Astrocyte (in vitro differentiated cells and primary cell): ENCODE results near the gene BBOX1. TPM values are rescaled to one million over a fixed set of nuclear protein-coding genes. Genes with fewer than 3 reads are reported as not detected.

Experiments used
- DNase-seq: peaks from one replicate; pipeline ENCODE4 v3.0.0-alpha.2; 2010; ENCODE audit warnings: low read depth
- FAIRE-seq: peaks from 2 replicates; lab custom pipeline; 2011; peaks lifted over from hg19 to GRCh38; lab: Jason Lieb, UNC
- H2AFZ ChIP-seq: 2 replicates; pipeline ENCODE4 v1.6.0; 2012; ENCODE audit warnings: low read depth, low read length, inconsistent platforms
- H3K27ac ChIP-seq: 2 replicates; pipeline ENCODE4 v1.5.1; 2011; ENCODE audit warnings: low read depth, low read length, inconsistent platforms
- H3K27me3 ChIP-seq: 2 replicates; pipeline ENCODE4 v1.6.0; 2011; ENCODE audit warnings: low read length, inconsistent platforms; ENCODE audit not compliant: insufficient read depth
- H3K36me3 ChIP-seq: 2 replicates; pipeline ENCODE4 v1.5.1; 2011; ENCODE audit warnings: low read length, inconsistent platforms; ENCODE audit not compliant: insufficient read depth
- H3K4me1 ChIP-seq: 2 replicates; pipeline ENCODE4 v1.5.1; 2011; ENCODE audit warnings: low read length, inconsistent platforms; ENCODE audit not compliant: insufficient read depth
- H3K4me2 ChIP-seq: 2 replicates; pipeline ENCODE4 v1.6.0; 2012; ENCODE audit warnings: low read length, inconsistent platforms
- H3K4me3 ChIP-seq: 2 replicates; pipeline ENCODE4 v1.5.1; 2011; ENCODE audit warnings: low read depth, mild to moderate bottlenecking, low read length, inconsistent platforms; ENCODE audit not compliant: insufficient read depth
- H3K79me2 ChIP-seq: 2 replicates; pipeline ENCODE4 v1.6.0; 2012; ENCODE audit warnings: mild to moderate bottlenecking, low read length, inconsistent platforms; ENCODE audit not compliant: insufficient read depth
- H3K9ac ChIP-seq: 2 replicates; pipeline ENCODE4 v1.6.0; 2012; ENCODE audit warnings: mild to moderate bottlenecking, low read length, inconsistent platforms
- H3K9me3 ChIP-seq: 2 replicates; pipeline ENCODE4 v1.5.1; 2012; ENCODE audit warnings: low read depth, mild to moderate bottlenecking, low read length, inconsistent platforms; ENCODE audit not compliant: insufficient read depth
- H4K20me1 ChIP-seq: 2 replicates; pipeline ENCODE4 v1.6.0; 2012; ENCODE audit warnings: low read length, inconsistent platforms; ENCODE audit not compliant: insufficient read depth
- H3K27ac Mint-ChIP-seq: one replicate; pipeline ENCODE4 v1.8.0; 2021; ENCODE audit warnings: mild to moderate bottlenecking, mixed read lengths; ENCODE audit not compliant: unreplicated experiment
- H3K27me3 Mint-ChIP-seq: one replicate; pipeline ENCODE4 v1.8.0; 2021; ENCODE audit warnings: low read depth, mixed read lengths; ENCODE audit not compliant: unreplicated experiment
- H3K36me3 Mint-ChIP-seq: one replicate; pipeline ENCODE4 v1.8.0; 2021; ENCODE audit warnings: low read depth, mixed read lengths; ENCODE audit not compliant: unreplicated experiment
- H3K4me1 Mint-ChIP-seq: one replicate; pipeline ENCODE4 v1.8.0; 2021; ENCODE audit warnings: low read depth, mixed read lengths; ENCODE audit not compliant: unreplicated experiment
- H3K4me3 Mint-ChIP-seq: one replicate; pipeline ENCODE4 v1.8.0; 2021; ENCODE audit warnings: mild to moderate bottlenecking, moderate library complexity, mixed read lengths; ENCODE audit not compliant: unreplicated experiment
- H3K9me3 Mint-ChIP-seq: one replicate; pipeline ENCODE4 v1.8.0; 2021; ENCODE audit warnings: mild to moderate bottlenecking, mixed read lengths; ENCODE audit not compliant: unreplicated experiment
- EZH2 ChIP-seq: IDR thresholded peaks from 2 replicates; pipeline ENCODE4 v1.6.1; 2012; ENCODE audit warnings: mild to moderate bottlenecking, low read length, inconsistent platforms; ENCODE audit not compliant: insufficient read depth
- total RNA-seq: library from RNA; stranded (reverse); gene quantifications from 2 replicates; pipeline ENCODE4 v1.2.1, GENCODE V29; 2021
- TF ChIP-seq, protein P1 (sequence below): IDR thresholded peaks from 2 replicates; pipeline ENCODE4 v1.5.1; 2011; ENCODE audit warnings: low read depth, mild to moderate bottlenecking, inconsistent platforms, low read length, moderate library complexity; ENCODE audit not compliant: insufficient read depth

Gene BBOX1
- total RNA-seq, 1 donor from 2014 or later: 0.39 TPM

DNA sequence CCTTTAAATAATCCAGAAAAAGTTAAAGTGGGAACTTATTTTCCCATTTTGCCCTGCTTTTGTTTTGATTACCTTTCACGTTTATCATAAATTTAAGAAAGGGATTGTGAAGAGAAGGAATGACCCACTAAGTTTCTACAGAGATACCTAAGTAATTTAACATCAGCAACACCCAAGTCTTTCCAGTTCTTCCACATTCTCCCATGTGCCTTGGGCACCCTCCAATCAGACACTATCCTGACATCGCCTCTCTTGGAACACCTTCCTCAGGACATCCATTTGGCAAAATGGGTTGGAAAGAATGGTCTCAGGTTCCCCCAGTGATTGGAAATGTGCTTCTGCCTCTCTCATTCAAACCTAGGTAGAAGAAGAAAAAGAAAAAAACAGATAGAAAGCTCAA is 6.3 kb downstream of the BBOX1 start:
- peaks cover 2% of the 10 kb centered on the region for H3K36me3 Mint-ChIP-seq
- Histone ChIP-seq H3K4me1 (no peaks in the 10 kb centered on the region), H3K9ac (no peak overlapping the region), H3K79me2 (no peaks in the 10 kb centered on the region), H3K9me3 (no peaks in the 10 kb centered on the region), H3K27me3 (no peaks in the 10 kb centered on the region), H4K20me1 (no peaks in the 10 kb centered on the region), H3K4me3 (no peak overlapping the region), H3K36me3 (no peaks in the 10 kb centered on the region), H3K27ac (no peak overlapping the region), H3K4me2 (no peak overlapping the region), H2AFZ (no peak overlapping the region)
- DNase-seq (no peak), FAIRE-seq (no peak)
- H3K9me3 Mint-ChIP-seq: peaks cover 7% of the 10 kb centered on the region
- no peaks in the 10 kb centered on the region for H3K27me3 Mint-ChIP-seq
- H3K4me3 Mint-ChIP-seq: no peak overlapping the region
- H3K27ac Mint-ChIP-seq: no peak overlapping the region
- H3K4me1 Mint-ChIP-seq: no peaks in the 10 kb centered on the region
- TF ChIP-seq, protein P1, sequence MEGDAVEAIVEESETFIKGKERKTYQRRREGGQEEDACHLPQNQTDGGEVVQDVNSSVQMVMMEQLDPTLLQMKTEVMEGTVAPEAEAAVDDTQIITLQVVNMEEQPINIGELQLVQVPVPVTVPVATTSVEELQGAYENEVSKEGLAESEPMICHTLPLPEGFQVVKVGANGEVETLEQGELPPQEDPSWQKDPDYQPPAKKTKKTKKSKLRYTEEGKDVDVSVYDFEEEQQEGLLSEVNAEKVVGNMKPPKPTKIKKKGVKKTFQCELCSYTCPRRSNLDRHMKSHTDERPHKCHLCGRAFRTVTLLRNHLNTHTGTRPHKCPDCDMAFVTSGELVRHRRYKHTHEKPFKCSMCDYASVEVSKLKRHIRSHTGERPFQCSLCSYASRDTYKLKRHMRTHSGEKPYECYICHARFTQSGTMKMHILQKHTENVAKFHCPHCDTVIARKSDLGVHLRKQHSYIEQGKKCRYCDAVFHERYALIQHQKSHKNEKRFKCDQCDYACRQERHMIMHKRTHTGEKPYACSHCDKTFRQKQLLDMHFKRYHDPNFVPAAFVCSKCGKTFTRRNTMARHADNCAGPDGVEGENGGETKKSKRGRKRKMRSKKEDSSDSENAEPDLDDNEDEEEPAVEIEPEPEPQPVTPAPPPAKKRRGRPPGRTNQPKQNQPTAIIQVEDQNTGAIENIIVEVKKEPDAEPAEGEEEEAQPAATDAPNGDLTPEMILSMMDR: no peak
- no peak for TF ChIP-seq EZH2

DNA sequence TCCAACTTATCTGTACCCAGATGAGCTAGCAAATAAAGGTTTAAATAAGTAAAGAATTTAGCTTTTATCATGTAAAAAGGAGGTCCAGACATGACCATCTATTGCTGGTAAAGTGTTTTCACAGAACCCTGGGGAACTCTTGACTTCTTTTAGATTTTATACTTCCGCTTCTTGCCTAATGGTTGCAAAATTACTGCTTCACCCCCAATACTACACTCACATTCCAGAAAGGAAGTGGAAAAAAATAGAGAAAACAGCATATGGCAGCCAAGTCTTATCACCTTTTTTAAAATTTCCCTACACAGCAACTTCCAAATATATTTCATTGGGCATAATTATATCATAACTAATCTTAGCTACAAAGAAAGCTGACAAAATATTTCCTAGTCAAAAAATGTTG is 12.1 kb downstream of the BBOX1 start:
- Mint-ChIP-seq H3K27ac (no peak overlapping the region), H3K36me3 (no peaks in the 10 kb centered on the region), H3K4me3 (no peak overlapping the region), H3K4me1 (peaks cover 9% of the 10 kb centered on the region), H3K9me3 (no peaks in the 10 kb centered on the region), H3K27me3 (no peaks in the 10 kb centered on the region)
- H3K36me3 ChIP-seq: no peaks in the 10 kb centered on the region
- no peak overlapping the region for H3K27ac ChIP-seq
- H4K20me1 ChIP-seq: no peaks in the 10 kb centered on the region
- FAIRE-seq (no peak), DNase-seq (no peak)
- H3K27me3 ChIP-seq: no peaks in the 10 kb centered on the region
- no peak overlapping the region for H3K4me2 ChIP-seq
- TF ChIP-seq, protein P1: no peak
- no peak for TF ChIP-seq EZH2
- no peak overlapping the region for H2AFZ ChIP-seq
- peaks cover 7% of the 10 kb centered on the region for H3K4me1 ChIP-seq
- no peaks in the 10 kb centered on the region for H3K79me2 ChIP-seq
- no peaks in the 10 kb centered on the region for H3K9me3 ChIP-seq
- H3K4me3 ChIP-seq: no peak overlapping the region
- H3K9ac ChIP-seq: no peak overlapping the region

DNA sequence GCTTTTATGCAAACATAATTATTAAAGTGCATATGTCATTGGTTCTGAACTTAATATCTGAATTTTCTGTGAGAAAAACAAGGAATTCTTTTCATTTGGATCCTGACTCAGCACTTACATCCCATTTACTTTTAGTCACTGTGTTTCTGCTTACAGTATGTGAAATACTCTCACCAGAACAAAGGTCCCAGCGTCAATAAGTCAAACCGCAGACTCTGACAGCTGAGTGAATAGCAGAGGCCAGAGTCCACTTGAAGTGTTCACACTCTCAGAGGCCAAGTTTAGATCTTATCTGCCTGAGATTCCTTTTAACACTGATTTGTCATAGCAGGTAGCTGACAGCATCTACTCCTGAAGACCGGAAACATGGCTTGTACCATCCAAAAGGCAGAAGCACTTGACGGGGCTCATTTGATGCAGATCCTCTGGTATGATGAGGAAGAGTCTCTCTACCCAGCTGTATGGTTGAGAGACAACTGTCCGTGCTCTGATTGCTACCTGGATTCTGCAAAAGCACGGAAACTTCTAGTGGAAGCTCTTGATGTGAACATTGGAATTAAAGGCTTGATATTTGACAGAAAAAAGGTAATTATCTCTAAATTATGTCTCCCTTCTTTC is 14.6 kb downstream of the BBOX1 start:
- FAIRE-seq (peak; percentile 17), DNase-seq (peak; percentile 91)
- H3K9ac ChIP-seq: no peak overlapping the region
- H3K36me3 ChIP-seq: no peaks in the 10 kb centered on the region
- H3K9me3 ChIP-seq: no peaks in the 10 kb centered on the region
- H3K27ac ChIP-seq: no peak overlapping the region
- Mint-ChIP-seq H3K27ac (peak overlapping the region; percentile 9), H3K27me3 (no peaks in the 10 kb centered on the region), H3K36me3 (peaks cover 2% of the 10 kb centered on the region), H3K4me3 (no peak overlapping the region), H3K4me1 (peaks cover 17% of the 10 kb centered on the region), H3K9me3 (peaks cover 2% of the 10 kb centered on the region)
- H4K20me1 ChIP-seq: no peaks in the 10 kb centered on the region
- TF ChIP-seq EZH2: no peak
- TF ChIP-seq, protein P1: no peak
- H3K4me1 ChIP-seq: peaks cover 7% of the 10 kb centered on the region
- H3K4me2 ChIP-seq: peak overlapping the region; percentile 15
- H3K4me3 ChIP-seq: no peak overlapping the region
- H3K27me3 ChIP-seq: no peaks in the 10 kb centered on the region
- no peaks in the 10 kb centered on the region for H3K79me2 ChIP-seq
- no peak overlapping the region for H2AFZ ChIP-seq
